Endothelial cell of umbilical vein (primary cell): ENCODE measurements around the gene FOXS1. TPM values are rescaled to one million over a fixed set of nuclear protein-coding genes. Genes with fewer than 3 reads are reported as not detected.

Experiments
- BruUV-seq: library from RNA; stranded (reverse); fragments of 400-500 nt; replicated peaks from 2 replicates; lab custom pipeline; 2021; lab: Mats Ljungman, UMichigan
- CTCF ChIA-PET: fragments of 300-600, 350-600 bp; sonication (Branson Sonifier 250); formaldehyde crosslinking; loops from one replicate; lab custom pipeline; 2021; ENCODE audit warnings: antibody characterized with exemption, inconsistent platforms; lab: Charles Lee
- POLR2A ChIA-PET: fragments of 300-600, 350-600 bp; sonication (Branson Sonifier 250); formaldehyde crosslinking; loops from one replicate; lab custom pipeline; 2021; ENCODE audit warnings: antibody characterized with exemption, inconsistent platforms; lab: Charles Lee
- DNase-seq: peaks from one replicate; pipeline ENCODE4 v3.0.0-alpha.2; 2011; ENCODE audit warnings: low read depth, low spot score
- FAIRE-seq: peaks from 2 replicates; lab custom pipeline; 2011; peaks lifted over from hg19 to GRCh38; lab: Jason Lieb, UNC
- H2AFZ ChIP-seq: 2 replicates; pipeline ENCODE4 v1.6.0; 2012; ENCODE audit warnings: low read depth, low read length, control low read depth, inconsistent platforms
- H3K27ac ChIP-seq: 2 replicates; pipeline ENCODE4 v1.5.1; 2011; ENCODE audit warnings: low read depth, mild to moderate bottlenecking, control low read depth, low read length, moderate library complexity; ENCODE audit not compliant: insufficient read depth
- H3K27me3 ChIP-seq, 2 experiments: 2 replicates each; pipeline versions ENCODE4 v1.6.0 to v1.6.1; 2011; ENCODE audit warnings: low read length in 2 of 2, mixed read lengths in 1 of 2; ENCODE audit not compliant: control insufficient read depth in 2 of 2, insufficient read depth in 2 of 2
- H3K36me3 ChIP-seq, 2 experiments: 2 replicates in 1 of 2; 3 replicates in 1 of 2; pipeline ENCODE4 v1.5.1; 2011; ENCODE audit warnings: low read length in 2 of 2, mild to moderate bottlenecking in 1 of 2, moderate library complexity in 1 of 2; ENCODE audit not compliant: control insufficient read depth in 2 of 2, insufficient read depth in 2 of 2; ENCODE audit errors: extremely low read depth in 1 of 2
- H3K4me1 ChIP-seq: 3 replicates; pipeline ENCODE4 v1.5.1; 2011; ENCODE audit warnings: mild to moderate bottlenecking, low read length; ENCODE audit not compliant: control insufficient read depth, insufficient read depth; ENCODE audit errors: extremely low read depth
- H3K4me2 ChIP-seq: 2 replicates; pipeline ENCODE4 v1.6.1; 2011; ENCODE audit warnings: low read length, control low read depth, mixed read lengths; ENCODE audit not compliant: insufficient read depth
- H3K4me3 ChIP-seq, 3 experiments: fragments of 200-600 bp in 1 of 3; sonication (generic), shearing (Covaris generic) in 1 of 3; replicated peaks in 1 of 3; 2 replicates each; pipeline ENCODE4 v1.5.1; 2011 to 2016; ENCODE audit warnings: control low read depth in 3 of 3, low read length in 3 of 3, mild to moderate bottlenecking in 2 of 3, inconsistent platforms in 1 of 3, low read depth in 1 of 3, moderate library complexity in 1 of 3; ENCODE audit not compliant: insufficient read depth in 1 of 3
- H3K79me2 ChIP-seq: 2 replicates; pipeline ENCODE4 v1.6.0; 2012; ENCODE audit warnings: low read length, inconsistent platforms; ENCODE audit not compliant: control insufficient read depth, insufficient read depth
- H3K9ac ChIP-seq: replicated peaks from 2 replicates; pipeline ENCODE3; 2011; ENCODE audit warnings: low read length, control low read depth; ENCODE audit not compliant: insufficient read depth; ENCODE audit errors: extremely low read depth
- H3K9me1 ChIP-seq: replicated peaks from 3 replicates; pipeline ENCODE4 v1.6.0; 2011; ENCODE audit warnings: mild to moderate bottlenecking, low read length; ENCODE audit not compliant: control insufficient read depth, insufficient read depth; ENCODE audit errors: extremely low read depth
- H3K9me3 ChIP-seq: replicated peaks from 2 replicates; pipeline ENCODE4 v1.5.1; 2012; ENCODE audit warnings: low read length, inconsistent platforms; ENCODE audit not compliant: control insufficient read depth, insufficient read depth
- H4K20me1 ChIP-seq: replicated peaks from 2 replicates; pipeline ENCODE3; 2011; ENCODE audit warnings: mild to moderate bottlenecking, low read length; ENCODE audit not compliant: control insufficient read depth, insufficient read depth; ENCODE audit errors: extremely low read depth
- CTCF ChIP-seq, 2 donors: IDR thresholded peaks; 1 replicate in 1 of 2; 2 replicates in 1 of 2; pipeline ENCODE4 v1.5.1; 2011; ENCODE audit warnings: low read length in 2 of 2, mild to moderate bottlenecking in 2 of 2, moderate library complexity in 2 of 2, control low read depth in 1 of 2, inconsistent platforms in 1 of 2, low read depth in 1 of 2; ENCODE audit not compliant: insufficient read depth in 1 of 2; ENCODE audit errors: extremely low read depth in 1 of 2
- EZH2 ChIP-seq: IDR thresholded peaks from 2 replicates; pipeline ENCODE4 v1.6.1; 2012; ENCODE audit warnings: borderline replicate concordance, low read depth, mild to moderate bottlenecking, moderate library complexity, low read length, inconsistent platforms; ENCODE audit not compliant: severe bottlenecking
- FOS ChIP-seq: IDR thresholded peaks from 2 replicates; pipeline ENCODE4 v1.6.1; 2011; ENCODE audit warnings: mild to moderate bottlenecking, low read length, moderate library complexity, borderline replicate concordance; ENCODE audit not compliant: insufficient read depth
- GATA2 ChIP-seq: IDR thresholded peaks from 2 replicates; pipeline ENCODE4 v1.7.0; 2011; ENCODE audit warnings: low read depth, mild to moderate bottlenecking, moderate library complexity, mixed read lengths, low read length; ENCODE audit not compliant: insufficient read length, insufficient read depth
- JUN ChIP-seq: IDR thresholded peaks from 2 replicates; pipeline ENCODE4 v1.6.1; 2011; ENCODE audit warnings: borderline replicate concordance, low read depth; ENCODE audit not compliant: insufficient read length, insufficient read depth
- MAX ChIP-seq: IDR thresholded peaks from 2 replicates; pipeline ENCODE4 v1.6.1; 2011; ENCODE audit not compliant: insufficient read depth, insufficient read length
- MYC ChIP-seq: IDR thresholded peaks from one replicate; pipeline ENCODE4 v1.6.1; 2011; ENCODE audit warnings: mild to moderate bottlenecking, low read depth, low read length
- POLR2A ChIP-seq: IDR thresholded peaks from 2 replicates; pipeline ENCODE4 v1.6.1; 2012; ENCODE audit warnings: low read depth, mild to moderate bottlenecking, control low read depth, low read length
- POLR2AphosphoS5 ChIP-seq: IDR thresholded peaks from 2 replicates; pipeline ENCODE4 v1.6.1; 2012; ENCODE audit warnings: low read depth, mild to moderate bottlenecking, control low read depth, low read length, moderate library complexity; ENCODE audit not compliant: insufficient read depth
- dilution Hi-C: fragments of 300-500 bp; cut with MboI; formaldehyde crosslinking; loops from one replicate; pipeline ENCODE4 v1.15.0; 2019; ENCODE audit warnings: low sequenced_read_pairs; ENCODE audit not compliant: extremely low pct_ligation_motif_present
- intact Hi-C: fragments of 100-400 bp; cut with micrococcal nuclease; formaldehyde crosslinking; loops from one replicate; pipeline ENCODE4 v1.10.0; 2022
- polyA plus RNA-seq, 4 experiments: library from polyadenylated mRNA; depleted of rRNA in 3 of 4; stranded (reverse) in 3 of 4; unstranded in 1 of 4; fragments of >200 nt; gene quantifications; 2 replicates each; pipeline versions ENCODE4 v1.2.1 to v1.2.3, GENCODE V29; 2011 to 2012; ENCODE audit warnings: missing spikeins in 1 of 4
- total RNA-seq: library from RNA; stranded (reverse); gene quantifications from 2 replicates; pipeline ENCODE4 v1.2.3, GENCODE V29; 2021

The FOXS1 gene
- total and polyA plus RNA-seq, 2 donors (not counting 3 experiments of a cell fraction or from before 2014, with no cell fraction given): 0.84 TPM; not detected in 1

- POLR2A ChIA-PET: no interaction called here
- DNase-seq (no peak), FAIRE-seq (no peak)
- H3K9me3 ChIP-seq: no peaks in the 10 kb centered on the region
- H3K4me1 ChIP-seq: no peaks in the 10 kb centered on the region
- CTCF ChIA-PET: interaction anchor here (2.3 to 18.2 kb wide), 3 partner anchors 12 to 34 kb away, joined by 8 to 619 read pairs (median 11); partner anchors contain the start of gene MYLK2
- H3K79me2 ChIP-seq: no peaks in the 10 kb centered on the region
- no peak overlapping the region for H3K4me3 ChIP-seq
- H4K20me1 ChIP-seq: no peaks in the 10 kb centered on the region
- no peaks in the 10 kb centered on the region for H3K9me1 ChIP-seq
- intact Hi-C loops (no loop called here), dilution Hi-C loops (no loop called here)
- H3K4me2 ChIP-seq: no peak overlapping the region
- no TSS peak for BruUV-seq
- no peak for TF ChIP-seq POLR2AphosphoS5
- H3K36me3 ChIP-seq: no peaks in the 10 kb centered on the region
- H2AFZ ChIP-seq: no peak overlapping the region
- H3K9ac ChIP-seq: no peak overlapping the region
- H3K27me3 ChIP-seq: peaks cover 14 to 16% of the 10 kb centered on the region in 2 experiments
- no peak overlapping the region for H3K27ac ChIP-seq
These were observed 2.9 kb upstream of the FOXS1 start for GRCh38 chr20:31848088-31848999.

GRCh38 chr20:31846793-31847138 is 1.4 kb upstream of the FOXS1 start:
- TF ChIP-seq MAX (no peak), EZH2 (no peak), FOS (no peak), GATA2 (no peak), CTCF (IDR thresholded peaks at IDR 0.05; ENCODE audit: extremely low read depth in 1 of 2, insufficient read depth in 1 of 2, low read depth in 1 of 2, low read length in 2 of 2) (no peak), MYC (no peak), JUN (no peak), POLR2A (no peak), POLR2AphosphoS5 (no peak)
- no peak overlapping the region for H3K4me3 ChIP-seq
- CTCF ChIA-PET: interaction anchor here (1.0 to 18.2 kb wide), 18 partner anchors 8 to 244 kb away, joined by 3 to 619 read pairs (median 4); partner anchors contain the start of genes MYLK2, PDRG1 and XKR7
- FAIRE-seq (no peak), DNase-seq (no peak)
- H3K27ac ChIP-seq: no peak overlapping the region
- H2AFZ ChIP-seq: no peak overlapping the region
- dilution Hi-C loops: no loop called here
- H3K4me1 ChIP-seq: peaks cover 15% of the 10 kb centered on the region
- POLR2A ChIA-PET: no interaction called here
- no peak overlapping the region for H3K9ac ChIP-seq
- no peaks in the 10 kb centered on the region for H4K20me1 ChIP-seq
- intact Hi-C loops: loop anchor here (1.0 kb wide), 1 partner anchor 23 kb away; no protein-coding TSS in a partner anchor
- no TSS peak for BruUV-seq
- no peaks in the 10 kb centered on the region for H3K9me3 ChIP-seq
- H3K27me3 ChIP-seq: peaks cover 14 to 16% of the 10 kb centered on the region in 2 experiments
- no peaks in the 10 kb centered on the region for H3K79me2 ChIP-seq
- H3K4me2 ChIP-seq: no peak overlapping the region
- no peaks in the 10 kb centered on the region for H3K36me3 ChIP-seq
- no peaks in the 10 kb centered on the region for H3K9me1 ChIP-seq
